Measurements from ENCODE around the gene TMX2.

GRCh38 chr11:57779276-57779675, 66.9 kb downstream of the TMX2 start:
- TF ChIP-seq, protein P1, sequence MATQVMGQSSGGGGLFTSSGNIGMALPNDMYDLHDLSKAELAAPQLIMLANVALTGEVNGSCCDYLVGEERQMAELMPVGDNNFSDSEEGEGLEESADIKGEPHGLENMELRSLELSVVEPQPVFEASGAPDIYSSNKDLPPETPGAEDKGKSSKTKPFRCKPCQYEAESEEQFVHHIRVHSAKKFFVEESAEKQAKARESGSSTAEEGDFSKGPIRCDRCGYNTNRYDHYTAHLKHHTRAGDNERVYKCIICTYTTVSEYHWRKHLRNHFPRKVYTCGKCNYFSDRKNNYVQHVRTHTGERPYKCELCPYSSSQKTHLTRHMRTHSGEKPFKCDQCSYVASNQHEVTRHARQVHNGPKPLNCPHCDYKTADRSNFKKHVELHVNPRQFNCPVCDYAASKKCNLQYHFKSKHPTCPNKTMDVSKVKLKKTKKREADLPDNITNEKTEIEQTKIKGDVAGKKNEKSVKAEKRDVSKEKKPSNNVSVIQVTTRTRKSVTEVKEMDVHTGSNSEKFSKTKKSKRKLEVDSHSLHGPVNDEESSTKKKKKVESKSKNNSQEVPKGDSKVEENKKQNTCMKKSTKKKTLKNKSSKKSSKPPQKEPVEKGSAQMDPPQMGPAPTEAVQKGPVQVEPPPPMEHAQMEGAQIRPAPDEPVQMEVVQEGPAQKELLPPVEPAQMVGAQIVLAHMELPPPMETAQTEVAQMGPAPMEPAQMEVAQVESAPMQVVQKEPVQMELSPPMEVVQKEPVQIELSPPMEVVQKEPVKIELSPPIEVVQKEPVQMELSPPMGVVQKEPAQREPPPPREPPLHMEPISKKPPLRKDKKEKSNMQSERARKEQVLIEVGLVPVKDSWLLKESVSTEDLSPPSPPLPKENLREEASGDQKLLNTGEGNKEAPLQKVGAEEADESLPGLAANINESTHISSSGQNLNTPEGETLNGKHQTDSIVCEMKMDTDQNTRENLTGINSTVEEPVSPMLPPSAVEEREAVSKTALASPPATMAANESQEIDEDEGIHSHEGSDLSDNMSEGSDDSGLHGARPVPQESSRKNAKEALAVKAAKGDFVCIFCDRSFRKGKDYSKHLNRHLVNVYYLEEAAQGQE (IDR thresholded peaks at IDR 0.05; ENCODE audit: insufficient read depth in 1 of 2, low read depth in 2 of 2, low read length in 2 of 2): no peak
- TF ChIP-seq SIN3A (IDR thresholded peaks at IDR 0.05; ENCODE audit: borderline replicate concordance, insufficient read depth, low read length): no peak
- TF ChIP-seq POLR2AphosphoS5 (IDR thresholded peaks at IDR 0.05; ENCODE audit: low read depth, low read length): no peak
